Measurements from ENCODE around the gene ATXN2.

DNA sequence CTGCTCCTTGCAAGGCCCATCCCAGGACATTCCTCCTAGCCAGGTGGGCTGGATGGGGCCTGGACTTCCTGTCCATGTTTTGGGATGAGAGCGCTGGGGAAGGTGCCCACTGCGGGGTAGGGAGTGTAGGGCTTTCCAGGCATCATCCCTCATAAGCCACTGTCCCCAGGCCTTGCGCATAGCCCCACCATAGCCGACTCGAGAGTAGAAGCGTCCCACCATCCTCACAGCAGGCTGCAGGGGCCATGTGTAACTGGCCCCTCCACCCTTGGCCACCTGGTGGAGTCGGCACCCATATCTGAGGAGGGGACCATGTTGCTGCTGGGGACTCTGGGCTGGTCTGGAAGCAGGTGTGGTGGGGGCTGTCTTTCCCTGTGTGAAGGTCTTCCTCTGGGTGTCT is 162.8 kb downstream of the ATXN2 start:
- no peak for TF ChIP-seq CTCF (conservative IDR thresholded peaks at IDR 0.05)
- no peak for TF ChIP-seq EZH2 (IDR thresholded peaks at IDR 0.05; ENCODE audit: low read depth)
